ENCODE results near the gene ELMO1.
"Not testable (repeated sequence)": the region's sequence is repeated elsewhere in the genome, so short reads cannot be mapped to it uniquely, and the experiment has no call there.

The ELMO1 gene

DNA sequence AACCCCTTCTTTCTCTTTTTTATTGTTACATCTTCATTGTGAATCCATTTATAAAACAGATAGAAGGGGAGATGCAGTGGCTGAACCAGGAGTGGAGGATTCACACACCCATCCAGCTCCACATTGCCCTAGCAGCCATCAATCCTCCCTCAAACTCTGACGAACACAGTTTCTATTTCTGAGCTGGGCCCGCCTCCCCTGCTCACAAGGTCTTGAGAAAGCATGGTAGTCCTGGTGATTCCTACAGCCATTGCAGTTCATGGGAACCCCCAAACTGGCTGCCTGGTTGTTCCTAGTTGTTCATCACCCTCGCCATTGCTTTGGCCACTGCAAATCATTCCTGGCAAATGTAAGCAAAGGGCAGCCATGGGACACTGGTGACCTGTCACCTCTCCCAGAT, 465.9 kb downstream of the ELMO1 start:
- H3K27me3 ChIP-seq (ENCODE audit: insufficient read depth, low read length) = no peaks in the 10 kb centered on the region
- H3K27ac ChIP-seq (ENCODE audit: low read length) = no peak overlapping the region
- H3K9me3 ChIP-seq (ENCODE audit: insufficient read depth, low read depth, low read length) = no peaks in the 10 kb centered on the region
- no peak overlapping the region for H3K9ac ChIP-seq (ENCODE audit: low read depth, low read length)
- H3K36me3 ChIP-seq (ENCODE audit: insufficient read depth, low read depth, low read length) = no peaks in the 10 kb centered on the region
- peaks cover 12% of the 10 kb centered on the region; the same call in 1 of the 2 replicates for H3K4me1 ChIP-seq (ENCODE audit: insufficient read depth, low read length)
- no peak overlapping the region for H3K4me3 ChIP-seq (ENCODE audit: low read length)

DNA sequence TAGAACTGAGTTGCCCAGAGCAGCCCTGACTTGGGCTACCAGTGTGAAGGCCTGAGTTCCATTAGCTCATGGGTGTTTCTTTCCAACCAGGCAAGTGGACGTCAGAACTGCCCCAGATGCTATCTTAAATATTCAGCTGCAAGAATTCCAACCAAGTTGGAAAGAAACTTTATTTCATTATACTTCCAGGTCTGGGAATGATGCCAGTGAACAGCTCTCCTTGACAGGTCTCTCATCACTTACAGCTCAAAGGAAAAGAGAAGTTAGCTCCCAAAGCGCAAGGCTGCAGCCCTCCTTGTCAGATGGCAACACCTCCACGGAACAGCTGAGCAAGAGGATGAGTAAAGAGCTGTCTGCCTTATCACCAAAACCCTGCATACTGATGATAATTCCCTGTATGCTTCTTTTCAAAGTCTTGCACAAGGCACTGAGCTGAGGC, 468.8 kb downstream of the ELMO1 start:
- Histone ChIP-seq H3K36me3 (ENCODE audit: insufficient read depth, low read depth, low read length) (no peaks in the 10 kb centered on the region), H3K9me3 (ENCODE audit: insufficient read depth, low read depth, low read length) (no peaks in the 10 kb centered on the region), H3K4me3 (ENCODE audit: low read length) (no peak overlapping the region), H3K27ac (ENCODE audit: low read length) (no peak overlapping the region), H3K27me3 (ENCODE audit: insufficient read depth, low read length) (no peaks in the 10 kb centered on the region), H3K4me1 (ENCODE audit: insufficient read depth, low read length) (no peaks in the 10 kb centered on the region), H3K9ac (ENCODE audit: low read depth, low read length) (no peak overlapping the region)

DNA sequence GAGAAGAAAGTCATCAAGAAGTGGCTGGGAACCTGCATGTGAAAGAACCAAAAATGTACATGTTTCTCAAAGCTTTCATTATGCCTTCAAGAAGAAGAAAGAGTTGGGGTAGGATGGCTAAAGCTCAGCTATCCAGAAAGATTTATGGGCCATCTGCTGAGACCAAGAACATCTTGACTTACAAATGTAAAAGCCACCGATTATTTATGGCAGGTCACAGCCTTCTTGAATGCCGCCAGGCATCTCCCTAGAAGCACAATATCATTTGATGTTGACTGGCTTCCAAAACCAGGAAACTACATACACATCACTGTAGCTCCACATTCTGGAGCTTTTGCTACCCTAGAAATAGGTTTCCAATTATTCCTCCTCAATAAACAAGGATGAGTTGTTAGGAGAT, 470.2 kb downstream of the ELMO1 start:
- H3K36me3 ChIP-seq (ENCODE audit: insufficient read depth, low read depth, low read length) = no peaks in the 10 kb centered on the region
- H3K9me3 ChIP-seq (ENCODE audit: insufficient read depth, low read depth, low read length) = no peaks in the 10 kb centered on the region
- H3K27me3 ChIP-seq (ENCODE audit: insufficient read depth, low read length) = no peaks in the 10 kb centered on the region
- H3K4me3 ChIP-seq (ENCODE audit: low read length) = no peak overlapping the region
- no peak overlapping the region for H3K27ac ChIP-seq (ENCODE audit: low read length)
- H3K4me1 ChIP-seq (ENCODE audit: insufficient read depth, low read length) = no peaks in the 10 kb centered on the region
- no peak overlapping the region for H3K9ac ChIP-seq (ENCODE audit: low read depth, low read length)

DNA sequence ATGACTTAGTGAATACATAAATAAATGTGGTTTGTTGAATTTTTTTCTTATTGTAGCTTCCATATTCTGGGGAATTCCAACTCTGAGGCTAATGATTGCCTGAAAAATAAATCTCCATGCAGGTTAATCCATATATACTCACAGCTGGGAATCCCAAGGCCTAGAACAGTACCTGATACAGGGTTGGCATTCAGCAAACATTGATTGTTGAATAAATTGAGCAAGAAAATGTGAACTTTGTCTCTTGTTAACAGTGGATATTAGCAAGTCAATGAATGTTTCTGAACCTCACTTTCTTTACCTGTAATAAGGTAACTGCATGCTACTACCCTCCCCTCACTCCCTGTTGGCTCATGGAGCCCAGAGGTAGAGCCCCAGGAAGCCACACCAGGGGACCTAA, 470.8 kb downstream of the ELMO1 start:
- H3K4me3 ChIP-seq (ENCODE audit: low read length) = no peak overlapping the region

DNA sequence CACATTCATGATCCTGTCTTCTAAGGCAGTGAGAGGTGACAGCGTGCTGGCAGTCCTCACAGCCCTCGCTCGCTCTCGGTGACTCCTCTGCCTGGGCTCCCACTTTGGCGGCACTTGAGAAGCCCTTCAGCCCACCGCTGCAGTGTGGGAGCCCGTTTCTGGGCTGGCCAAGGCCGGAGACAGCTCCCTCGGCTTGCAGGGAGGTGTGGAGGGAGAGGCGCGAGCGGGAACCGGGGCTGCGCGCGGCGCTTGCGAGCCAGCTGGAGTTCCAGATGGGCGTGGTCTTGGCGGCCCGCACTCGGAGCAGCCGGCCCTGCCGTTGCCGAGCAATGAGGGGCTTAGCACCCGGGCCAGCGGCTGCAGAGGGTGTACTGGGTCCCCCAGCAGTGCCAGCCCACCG, 475.1 kb downstream of the ELMO1 start:
- not testable (repeated sequence) for H3K4me3 ChIP-seq (ENCODE audit: low read length); H3K27ac ChIP-seq (ENCODE audit: low read length)

More for the DNA sequence above, 470.8 kb downstream of the ELMO1 start:
- Histone ChIP-seq H3K27me3 (ENCODE audit: insufficient read depth, low read length) (no peaks in the 10 kb centered on the region), H3K27ac (ENCODE audit: low read length) (no peak overlapping the region), H3K9ac (ENCODE audit: low read depth, low read length) (no peak overlapping the region), H3K36me3 (ENCODE audit: insufficient read depth, low read depth, low read length) (no peaks in the 10 kb centered on the region), H3K9me3 (ENCODE audit: insufficient read depth, low read depth, low read length) (no peaks in the 10 kb centered on the region), H3K4me1 (ENCODE audit: insufficient read depth, low read length) (no peaks in the 10 kb centered on the region)

DNA sequence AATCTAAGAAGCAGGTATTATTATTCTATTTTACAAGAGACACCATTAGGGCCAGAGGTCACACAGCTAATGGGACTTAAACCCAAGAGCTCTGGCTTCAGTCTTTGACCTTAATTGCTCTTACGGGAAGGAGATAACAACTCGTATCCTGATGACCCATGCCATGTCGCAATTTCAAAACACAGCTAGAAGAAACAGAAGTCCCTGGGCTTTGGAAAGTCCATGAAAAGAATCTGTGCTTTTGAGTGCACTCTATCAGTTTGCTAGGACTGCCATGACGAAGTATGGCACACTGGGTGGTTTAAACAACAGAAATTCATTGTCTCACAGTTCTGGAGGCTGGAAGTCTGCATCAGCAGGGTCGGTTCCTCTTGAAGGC, 476.5 kb downstream of the ELMO1 start:
- no peak overlapping the region for H3K4me3 ChIP-seq (ENCODE audit: low read length)
- no peak overlapping the region for H3K9ac ChIP-seq (ENCODE audit: low read depth, low read length)
- no peaks in the 10 kb centered on the region for H3K9me3 ChIP-seq (ENCODE audit: insufficient read depth, low read depth, low read length)
- no peak overlapping the region for H3K27ac ChIP-seq (ENCODE audit: low read length)
- no peaks in the 10 kb centered on the region for H3K36me3 ChIP-seq (ENCODE audit: insufficient read depth, low read depth, low read length)
- no peaks in the 10 kb centered on the region for H3K4me1 ChIP-seq (ENCODE audit: insufficient read depth, low read length)
- H3K27me3 ChIP-seq (ENCODE audit: insufficient read depth, low read length) = no peaks in the 10 kb centered on the region

More for the DNA sequence above, 475.1 kb downstream of the ELMO1 start:
- H3K27me3 ChIP-seq (ENCODE audit: insufficient read depth, low read length); H3K9me3 ChIP-seq (ENCODE audit: insufficient read depth, low read depth, low read length); H3K36me3 ChIP-seq (ENCODE audit: insufficient read depth, low read depth, low read length); H3K9ac ChIP-seq (ENCODE audit: low read depth, low read length); H3K4me1 ChIP-seq (ENCODE audit: insufficient read depth, low read length): not testable (repeated sequence)

DNA sequence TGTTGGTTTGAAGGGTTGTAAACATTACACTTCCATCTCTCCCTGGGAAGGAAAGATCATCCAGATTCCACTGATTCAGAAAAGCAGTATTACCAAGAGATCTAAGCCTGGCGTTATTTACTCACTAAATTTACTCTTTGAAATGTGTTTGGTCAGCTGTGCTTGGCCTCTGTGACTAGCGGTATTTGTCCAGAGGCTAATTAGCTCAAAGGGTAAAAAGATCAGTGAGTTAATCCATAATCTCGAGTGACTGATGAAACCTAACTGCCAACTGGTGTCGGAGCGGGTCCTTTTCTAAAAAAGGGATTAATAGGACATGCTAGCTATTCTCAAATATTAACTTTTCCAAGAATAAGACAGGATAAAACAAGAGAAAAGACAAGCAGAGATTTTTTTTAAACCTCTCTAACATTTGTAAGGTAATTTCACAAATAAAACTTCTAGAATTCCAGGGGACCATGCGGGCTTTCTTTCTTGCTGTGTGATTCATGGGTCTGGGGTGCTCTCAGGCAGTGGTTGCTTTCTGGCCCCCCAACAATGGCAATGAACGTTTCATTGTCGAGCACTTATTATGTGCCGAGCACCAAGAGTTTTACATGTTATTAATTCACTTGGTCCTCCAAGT, 477.0 kb downstream of the ELMO1 start:
- no peaks in the 10 kb centered on the region for H3K27me3 ChIP-seq (ENCODE audit: insufficient read depth, low read length)
- no peaks in the 10 kb centered on the region for H3K4me1 ChIP-seq (ENCODE audit: insufficient read depth, low read length)
- H3K9me3 ChIP-seq (ENCODE audit: insufficient read depth, low read depth, low read length) = no peaks in the 10 kb centered on the region
- no peak overlapping the region for H3K9ac ChIP-seq (ENCODE audit: low read depth, low read length)
- H3K36me3 ChIP-seq (ENCODE audit: insufficient read depth, low read depth, low read length) = no peaks in the 10 kb centered on the region
- no peak overlapping the region for H3K4me3 ChIP-seq (ENCODE audit: low read length)
- no peak overlapping the region for H3K27ac ChIP-seq (ENCODE audit: low read length)

DNA sequence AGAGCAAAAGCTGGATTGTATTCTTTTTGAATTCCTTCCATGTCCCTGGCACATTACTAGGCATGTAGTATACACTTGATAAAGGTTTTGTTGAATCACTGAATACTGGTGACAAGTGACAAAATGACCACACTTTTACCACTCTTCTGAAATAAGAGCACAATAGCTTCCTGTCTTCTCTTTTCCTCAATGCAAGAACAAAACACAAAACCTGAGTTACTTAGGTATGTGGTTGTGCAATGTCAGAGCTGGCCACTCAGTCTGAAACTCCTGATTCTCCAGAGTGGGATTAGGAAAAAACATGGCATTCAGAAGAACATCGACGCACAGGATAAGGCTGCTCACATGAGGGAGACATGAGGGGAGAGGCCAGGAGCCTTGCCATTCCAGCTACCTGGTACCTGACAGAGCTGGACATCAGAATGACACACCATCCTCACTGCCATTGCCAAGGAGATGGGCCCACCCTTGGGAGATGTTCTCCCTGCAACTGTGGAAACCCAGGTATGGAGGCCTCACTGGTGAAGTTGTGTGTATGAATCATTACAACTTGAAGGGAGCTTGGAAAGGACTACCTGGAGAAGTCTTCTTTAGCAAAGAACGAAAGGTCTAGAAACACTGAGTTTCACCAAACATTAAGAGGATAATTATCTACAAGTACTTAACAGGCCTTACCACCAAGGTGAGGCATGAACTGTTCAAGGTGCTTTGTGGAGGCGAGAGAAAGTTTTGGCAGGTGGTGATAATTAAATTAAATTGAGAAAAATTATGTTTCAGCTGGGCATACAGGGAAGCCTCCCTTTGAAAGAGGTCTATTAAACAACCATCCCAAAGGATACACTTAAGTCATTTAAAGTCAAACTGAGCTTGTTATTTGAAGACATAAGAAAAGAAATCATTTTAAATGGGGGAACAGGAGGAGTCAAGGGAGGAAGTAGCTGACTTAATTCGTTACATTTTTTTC, 477.8 kb downstream of the ELMO1 start:
- Histone ChIP-seq H3K9me3 (ENCODE audit: insufficient read depth, low read depth, low read length) (no peaks in the 10 kb centered on the region), H3K27me3 (ENCODE audit: insufficient read depth, low read length) (no peaks in the 10 kb centered on the region), H3K4me3 (ENCODE audit: low read length) (no peak overlapping the region), H3K9ac (ENCODE audit: low read depth, low read length) (no peak overlapping the region), H3K36me3 (ENCODE audit: insufficient read depth, low read depth, low read length) (no peaks in the 10 kb centered on the region), H3K4me1 (ENCODE audit: insufficient read depth, low read length) (no peaks in the 10 kb centered on the region), H3K27ac (ENCODE audit: low read length) (no peak overlapping the region)

DNA sequence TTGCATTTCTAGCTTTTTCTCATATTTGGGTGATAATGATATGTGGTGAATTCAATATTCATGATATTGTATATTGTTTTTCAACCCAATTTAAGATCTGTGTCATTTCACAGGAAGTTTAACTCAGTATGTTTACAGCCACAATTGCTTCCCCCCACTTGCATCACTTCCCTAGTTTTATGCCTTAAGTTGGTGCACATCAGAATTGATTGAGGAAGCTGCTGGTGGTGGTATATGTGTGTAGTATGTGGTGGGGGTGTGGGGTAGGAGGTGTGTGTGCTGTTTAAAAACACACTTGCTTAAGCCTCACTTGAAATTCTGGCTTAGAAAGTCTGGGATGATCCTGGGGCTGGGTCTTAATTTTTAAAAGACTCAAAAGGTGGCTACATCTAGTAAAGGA, 479.3 kb downstream of the ELMO1 start:
- H3K27ac ChIP-seq (ENCODE audit: low read length) = no peak overlapping the region

DNA sequence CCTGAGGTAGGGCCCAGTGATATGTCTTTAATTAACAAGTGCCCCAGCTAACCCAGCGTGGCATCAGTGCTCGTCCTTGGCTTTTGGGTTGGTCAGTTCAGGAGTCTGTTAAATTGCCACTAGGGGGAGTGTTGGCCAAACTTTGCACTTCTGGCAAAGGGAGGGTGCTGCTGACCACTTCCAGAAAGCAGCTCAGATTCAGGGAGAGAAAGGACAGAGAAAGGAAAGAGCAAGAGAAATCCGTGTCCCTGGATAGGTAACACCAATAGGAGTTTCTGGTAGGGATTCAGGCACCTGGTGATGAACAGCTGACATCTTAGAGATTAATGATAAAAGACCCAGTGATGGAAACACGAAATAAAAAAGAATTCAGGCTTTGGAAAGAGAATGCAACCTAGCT, 481.3 kb downstream of the ELMO1 start:
- Histone ChIP-seq H3K27me3 (ENCODE audit: insufficient read depth, low read length) (no peaks in the 10 kb centered on the region), H3K9ac (ENCODE audit: low read depth, low read length) (no peak overlapping the region), H3K9me3 (ENCODE audit: insufficient read depth, low read depth, low read length) (no peaks in the 10 kb centered on the region), H3K36me3 (ENCODE audit: insufficient read depth, low read depth, low read length) (no peaks in the 10 kb centered on the region), H3K27ac (ENCODE audit: low read length) (no peak overlapping the region), H3K4me1 (ENCODE audit: insufficient read depth, low read length) (peaks cover 3% of the 10 kb centered on the region; the same call in 1 of the 2 replicates), H3K4me3 (ENCODE audit: low read length) (no peak overlapping the region)

More for the DNA sequence above, 479.3 kb downstream of the ELMO1 start:
- Histone ChIP-seq H3K4me3 (ENCODE audit: low read length) (no peak overlapping the region), H3K4me1 (ENCODE audit: insufficient read depth, low read length) (peaks cover 3% of the 10 kb centered on the region; the same call in 1 of the 2 replicates), H3K9ac (ENCODE audit: low read depth, low read length) (no peak overlapping the region), H3K9me3 (ENCODE audit: insufficient read depth, low read depth, low read length) (no peaks in the 10 kb centered on the region), H3K36me3 (ENCODE audit: insufficient read depth, low read depth, low read length) (no peaks in the 10 kb centered on the region), H3K27me3 (ENCODE audit: insufficient read depth, low read length) (no peaks in the 10 kb centered on the region)

DNA sequence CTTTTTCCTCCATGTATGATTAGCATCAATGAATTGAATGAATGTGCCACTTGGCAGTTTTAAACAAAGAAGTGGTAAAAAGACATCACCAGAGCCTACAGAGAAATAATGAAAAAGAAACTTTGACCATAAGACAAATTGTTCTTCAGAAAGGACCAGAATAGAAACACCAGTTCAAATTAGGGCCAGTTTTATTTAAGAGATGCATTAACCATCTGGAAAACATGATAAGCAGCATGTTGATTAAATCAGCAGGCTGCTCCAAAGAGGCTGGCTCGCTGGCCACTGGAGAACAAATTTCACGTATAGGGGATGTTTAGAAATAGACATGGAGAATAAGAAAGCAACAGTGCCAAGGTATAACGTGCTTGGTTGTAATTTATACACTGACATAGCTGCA, 482.0 kb downstream of the ELMO1 start:
- no peaks in the 10 kb centered on the region for H3K36me3 ChIP-seq (ENCODE audit: insufficient read depth, low read depth, low read length)
- no peak overlapping the region for H3K4me3 ChIP-seq (ENCODE audit: low read length)
- H3K27ac ChIP-seq (ENCODE audit: low read length) = no peak overlapping the region
- no peak overlapping the region for H3K9ac ChIP-seq (ENCODE audit: low read depth, low read length)
- no peaks in the 10 kb centered on the region for H3K27me3 ChIP-seq (ENCODE audit: insufficient read depth, low read length)
- H3K9me3 ChIP-seq (ENCODE audit: insufficient read depth, low read depth, low read length) = no peaks in the 10 kb centered on the region
- peaks cover 11% of the 10 kb centered on the region; the same call in 1 of the 2 replicates for H3K4me1 ChIP-seq (ENCODE audit: insufficient read depth, low read length)

DNA sequence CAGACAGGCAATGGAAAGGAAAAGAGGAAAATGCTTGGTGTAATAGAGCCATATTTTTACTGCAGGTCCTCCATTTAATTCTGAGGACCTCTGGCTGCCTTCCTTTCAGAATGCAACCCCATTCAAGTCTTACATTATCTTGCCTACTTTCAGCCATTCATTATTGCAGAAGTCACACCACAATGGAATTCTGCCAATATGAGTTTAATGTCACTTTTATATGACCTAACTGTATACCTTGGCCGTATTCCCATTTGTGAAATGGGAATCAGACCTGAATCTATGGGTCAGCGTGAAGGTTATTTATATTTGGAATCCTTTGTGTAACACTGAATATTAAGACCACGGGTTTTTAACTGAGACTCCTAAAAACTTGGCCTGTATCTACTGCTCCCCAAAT, 482.6 kb downstream of the ELMO1 start:
- peaks cover 13% of the 10 kb centered on the region; the same call in 1 of the 2 replicates for H3K4me1 ChIP-seq (ENCODE audit: insufficient read depth, low read length)
- H3K9me3 ChIP-seq (ENCODE audit: insufficient read depth, low read depth, low read length) = no peaks in the 10 kb centered on the region
- no peak overlapping the region for H3K4me3 ChIP-seq (ENCODE audit: low read length)
- no peak overlapping the region for H3K9ac ChIP-seq (ENCODE audit: low read depth, low read length)
- H3K27me3 ChIP-seq (ENCODE audit: insufficient read depth, low read length) = no peaks in the 10 kb centered on the region
- no peak overlapping the region for H3K27ac ChIP-seq (ENCODE audit: low read length)
- H3K36me3 ChIP-seq (ENCODE audit: insufficient read depth, low read depth, low read length) = no peaks in the 10 kb centered on the region

All from iPS-20b (cell line).